Memory B cell (primary cell): ENCODE data around the gene SLC51B.
"Not testable (repeated sequence)": the region's sequence is repeated elsewhere in the genome, so short reads cannot be mapped to it uniquely, and the experiment has no call there.

Source experiments
- ATAC-seq: fragments of 150-1000 bp; cut with Tn5 transposase; 2 replicates; pipeline ENCODE4 v1.10.0; 2021; ENCODE audit warnings: low read depth, mild to moderate bottlenecking, moderate library complexity
- DNase-seq, 2 donors: peaks; one replicate each; pipeline ENCODE4 v3.0.0; 2022; ENCODE audit warnings: low spot score in 2 of 2
- H3K27ac Mint-ChIP-seq: one replicate; pipeline ENCODE4 v1.8.0; 2022; ENCODE audit warnings: mild to moderate bottlenecking, moderate library complexity, mixed read lengths
- H3K27me3 Mint-ChIP-seq: one replicate; pipeline ENCODE4 v1.8.0; 2022; ENCODE audit warnings: mixed read lengths
- H3K36me3 Mint-ChIP-seq: one replicate; pipeline ENCODE4 v1.8.0; 2022; ENCODE audit warnings: mild to moderate bottlenecking, mixed read lengths
- H3K4me1 Mint-ChIP-seq: one replicate; pipeline ENCODE4 v1.8.0; 2022; ENCODE audit warnings: mixed read lengths
- H3K4me3 Mint-ChIP-seq: one replicate; pipeline ENCODE4 v1.8.0; 2022; ENCODE audit warnings: mild to moderate bottlenecking, moderate library complexity, mixed read lengths
- H3K9me3 Mint-ChIP-seq: one replicate; pipeline ENCODE4 v1.8.0; 2022; ENCODE audit warnings: mixed read lengths

The SLC51B gene

DNA sequence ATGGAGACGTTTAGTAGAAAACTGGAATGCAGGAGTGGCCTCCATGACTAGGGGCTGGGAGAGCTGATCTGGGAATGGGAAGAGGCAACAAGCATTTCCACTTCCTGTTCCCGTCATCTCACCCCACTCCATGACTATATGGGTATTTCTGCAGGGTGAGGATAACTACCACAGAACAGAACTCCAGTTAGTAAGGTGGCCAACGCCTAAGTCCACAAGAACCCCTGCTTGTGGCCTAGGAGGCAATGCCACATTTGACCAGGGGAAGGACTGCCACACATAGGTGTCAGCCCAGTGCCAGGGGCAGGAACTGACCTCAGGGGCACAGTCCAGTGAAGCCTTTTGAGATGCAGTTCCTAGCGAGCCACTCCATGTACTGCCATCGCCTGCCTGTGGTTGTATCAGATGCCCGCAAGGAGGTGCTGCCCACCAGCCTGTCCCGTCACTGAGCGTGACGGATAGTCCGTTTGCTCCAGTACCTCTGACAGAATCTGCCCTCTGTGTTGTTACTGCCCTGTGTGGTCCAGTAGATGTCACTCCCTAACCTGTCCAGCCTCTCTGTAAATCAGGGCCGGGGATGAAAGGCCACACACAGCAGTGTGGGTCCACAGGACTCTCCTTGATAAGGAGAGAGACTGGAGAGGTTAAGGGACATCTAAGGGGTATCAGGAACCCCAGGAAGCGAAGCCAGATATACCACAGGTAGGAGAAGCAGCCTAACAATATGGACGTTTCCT is 12.2 kb upstream of the SLC51B start:
- Mint-ChIP-seq H3K9me3 (no peaks in the 10 kb centered on the region), H3K27me3 (peaks cover 3% of the 10 kb centered on the region), H3K27ac (no peak overlapping the region), H3K36me3 (no peaks in the 10 kb centered on the region), H3K4me1 (peaks cover 14% of the 10 kb centered on the region), H3K4me3 (peak overlapping the region; percentile 52)
- DNase-seq (peak; percentile 35 to 45), ATAC-seq (peak; percentile 58)

DNA sequence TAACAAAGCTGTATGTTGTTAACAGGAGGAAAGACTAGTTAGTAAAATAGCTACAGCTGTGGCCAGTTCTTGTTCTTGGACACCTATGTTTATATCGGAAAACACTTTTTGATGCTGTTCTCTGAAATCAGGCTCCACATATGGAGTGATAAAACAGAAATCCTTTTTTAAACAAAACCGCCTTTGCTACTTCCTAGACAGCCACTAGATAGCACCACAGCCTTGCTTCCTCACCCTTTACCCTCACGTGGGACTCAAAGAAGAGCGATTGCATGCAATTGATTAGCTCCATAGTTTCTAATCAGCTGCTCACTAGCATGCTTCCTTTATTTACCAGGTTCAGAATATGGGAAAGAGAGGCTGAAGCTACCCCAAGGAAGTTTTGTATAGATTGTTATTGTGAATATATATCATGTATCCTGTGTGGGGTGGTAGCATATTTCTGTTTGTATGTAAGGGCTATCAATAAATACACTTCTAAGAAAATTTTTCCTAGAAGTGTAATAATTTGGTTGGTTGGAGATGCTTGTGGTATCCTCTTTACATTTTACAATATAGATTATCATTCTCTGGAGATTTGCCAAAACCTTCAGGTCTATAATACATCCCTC is 11.4 kb upstream of the SLC51B start:
- no peak overlapping the region for H3K27ac Mint-ChIP-seq
- H3K36me3 Mint-ChIP-seq, result no peaks in the 10 kb centered on the region
- ATAC-seq (peak; percentile 46), DNase-seq (peak in 1 of 2 donors; percentile 33)
- no peak overlapping the region for H3K4me3 Mint-ChIP-seq
- peaks cover 3% of the 10 kb centered on the region for H3K27me3 Mint-ChIP-seq
- H3K9me3 Mint-ChIP-seq, result no peaks in the 10 kb centered on the region
- H3K4me1 Mint-ChIP-seq, result peaks cover 9% of the 10 kb centered on the region

DNA sequence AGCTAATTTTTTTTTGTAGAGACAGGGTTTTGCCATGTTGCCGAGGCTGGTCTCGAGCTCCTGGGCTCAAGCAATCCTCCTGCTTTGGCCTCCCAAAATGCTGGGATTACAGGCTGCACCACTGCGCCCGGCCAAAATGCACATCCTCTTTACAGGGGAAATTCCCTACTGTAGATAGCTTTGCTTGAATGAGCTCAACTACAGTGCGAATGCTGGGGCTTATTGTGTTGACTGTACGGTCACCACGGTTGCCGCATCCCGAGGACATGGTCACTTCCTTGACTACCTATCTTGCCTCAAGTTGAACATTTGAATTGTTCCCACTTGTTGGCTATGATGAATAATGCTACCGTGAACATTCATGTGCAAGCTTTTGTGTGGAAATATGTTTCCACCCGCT is 10.5 kb upstream of the SLC51B start:
- no peak overlapping the region for H3K4me3 Mint-ChIP-seq
- no peaks in the 10 kb centered on the region for H3K9me3 Mint-ChIP-seq
- DNase-seq, result no peak
- H3K27ac Mint-ChIP-seq, result no peak overlapping the region
- ATAC-seq, result peak; percentile 24
- H3K36me3 Mint-ChIP-seq, result no peaks in the 10 kb centered on the region
- H3K27me3 Mint-ChIP-seq, result peaks cover 3% of the 10 kb centered on the region
- peaks cover 9% of the 10 kb centered on the region for H3K4me1 Mint-ChIP-seq

DNA sequence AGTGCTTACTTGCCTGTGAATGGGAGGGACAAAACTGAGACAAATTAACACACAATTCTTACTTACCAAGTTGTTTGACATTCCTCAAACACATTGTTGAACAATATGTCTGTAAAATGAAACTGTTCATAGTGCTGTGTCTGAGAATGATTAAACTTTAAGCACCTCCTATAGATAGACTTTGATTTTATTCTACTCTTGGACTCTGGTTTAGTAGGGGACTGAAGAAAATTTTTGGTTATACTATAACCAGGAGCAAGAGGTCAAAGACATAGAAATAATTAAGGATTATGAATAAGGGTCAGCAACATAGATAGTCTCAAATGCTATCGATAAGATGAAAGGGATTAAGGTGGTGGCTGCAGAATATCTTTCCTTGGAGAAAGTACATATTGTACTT is 7.9 kb upstream of the SLC51B start:
- no peak for ATAC-seq
- no peaks in the 10 kb centered on the region for H3K9me3 Mint-ChIP-seq
- H3K36me3 Mint-ChIP-seq, result no peaks in the 10 kb centered on the region
- H3K4me3 Mint-ChIP-seq, result no peak overlapping the region
- H3K27me3 Mint-ChIP-seq, result peaks cover 5% of the 10 kb centered on the region
- no peak overlapping the region for H3K27ac Mint-ChIP-seq
- peaks cover 9% of the 10 kb centered on the region for H3K4me1 Mint-ChIP-seq
- DNase-seq, result no peak

DNA sequence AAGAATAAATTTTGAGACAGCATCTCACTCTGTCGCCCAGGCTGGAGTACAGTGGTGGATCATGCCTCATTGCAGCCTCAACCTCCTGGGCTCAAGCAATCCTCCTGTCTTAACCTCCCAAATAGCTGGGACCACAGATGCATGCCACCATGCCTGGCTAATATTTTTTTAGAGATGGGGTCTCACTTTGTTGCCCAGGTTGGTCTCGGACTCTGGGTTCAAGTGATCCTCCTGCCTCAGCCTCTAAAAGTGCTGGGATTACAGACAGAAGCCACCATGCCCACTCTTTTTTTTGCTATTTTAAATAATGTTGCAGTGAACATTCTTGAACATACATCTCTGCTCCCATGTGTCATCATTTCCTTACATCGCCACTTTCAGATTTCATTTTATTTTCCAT is 6.8 kb upstream of the SLC51B start:
- ATAC-seq, result no peak
- Mint-ChIP-seq H3K36me3 (no peaks in the 10 kb centered on the region), H3K27me3 (peaks cover 4% of the 10 kb centered on the region), H3K4me3 (no peak overlapping the region), H3K9me3 (no peaks in the 10 kb centered on the region), H3K27ac (no peak overlapping the region), H3K4me1 (peaks cover 3% of the 10 kb centered on the region)
- no peak for DNase-seq

DNA sequence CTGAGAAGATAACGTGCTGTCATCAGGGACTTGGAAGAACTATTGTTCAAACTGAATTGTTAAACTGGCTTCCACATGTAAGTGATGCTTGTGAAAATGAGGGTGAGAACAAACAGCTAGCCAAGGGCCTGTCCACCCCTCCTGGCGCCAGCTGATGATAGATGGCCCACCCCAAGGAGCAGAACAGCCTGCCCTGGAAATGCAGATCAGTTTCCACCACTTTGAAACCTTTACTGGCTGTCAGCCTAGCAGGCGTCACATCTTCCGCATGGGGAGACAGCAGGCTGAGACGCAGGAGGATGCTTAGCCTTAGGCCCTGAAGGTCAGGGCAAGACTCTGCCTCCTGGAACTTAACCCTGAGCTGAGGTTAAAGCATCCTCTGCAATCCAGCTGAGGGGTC is 6.4 kb upstream of the SLC51B start:
- ATAC-seq, result no peak
- no peak overlapping the region for H3K27ac Mint-ChIP-seq
- DNase-seq, result no peak
- H3K27me3 Mint-ChIP-seq, result peaks cover 4% of the 10 kb centered on the region
- H3K4me1 Mint-ChIP-seq, result peaks cover under 1% of the 10 kb centered on the region
- no peaks in the 10 kb centered on the region for H3K36me3 Mint-ChIP-seq
- no peak overlapping the region for H3K4me3 Mint-ChIP-seq
- H3K9me3 Mint-ChIP-seq, result no peaks in the 10 kb centered on the region

DNA sequence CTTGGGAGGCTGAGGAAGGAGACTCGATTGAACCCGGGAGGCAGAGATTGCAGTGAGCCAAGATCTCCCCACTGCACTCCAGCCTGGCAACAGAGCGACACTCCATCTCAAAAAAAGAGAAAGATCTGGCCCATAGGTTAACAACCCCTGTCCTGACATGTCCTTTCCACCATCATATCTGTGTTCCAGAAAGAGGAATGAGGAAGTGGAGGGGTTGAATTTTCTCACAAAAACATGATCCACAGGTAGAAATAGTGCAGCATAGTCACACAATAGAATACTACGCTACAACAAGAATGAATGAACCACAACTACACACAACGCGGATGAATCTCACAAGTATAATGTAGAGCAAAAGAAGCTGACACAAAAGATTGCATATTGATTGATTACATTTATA is 4.7 kb upstream of the SLC51B start:
- Mint-ChIP-seq H3K27ac (no peak overlapping the region), H3K9me3 (no peaks in the 10 kb centered on the region), H3K4me3 (no peak overlapping the region), H3K27me3 (peaks cover 4% of the 10 kb centered on the region), H3K4me1 (no peaks in the 10 kb centered on the region), H3K36me3 (no peaks in the 10 kb centered on the region)
- no peak for ATAC-seq
- DNase-seq, result no peak

DNA sequence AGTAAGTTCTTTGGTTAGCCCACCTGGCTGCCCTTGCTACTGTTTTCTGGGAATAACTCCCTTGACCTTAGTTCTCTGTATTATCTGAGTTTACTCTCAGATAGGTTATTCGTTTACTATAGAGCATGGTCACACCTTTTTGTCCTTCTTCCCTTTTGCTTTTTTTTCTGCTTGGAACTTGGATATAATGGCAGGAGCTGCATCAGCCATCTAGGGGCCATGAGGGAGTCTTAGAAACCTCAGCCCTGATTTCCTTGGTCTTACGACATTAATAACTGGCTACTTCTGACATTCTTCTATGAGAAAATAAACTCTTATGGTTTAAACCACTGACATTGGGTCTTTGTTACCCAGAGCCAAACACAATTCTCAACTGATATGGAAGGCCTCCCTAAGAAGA is 3.4 kb upstream of the SLC51B start:
- no peaks in the 10 kb centered on the region for H3K36me3 Mint-ChIP-seq
- H3K4me3 Mint-ChIP-seq, result no peak overlapping the region
- H3K27ac Mint-ChIP-seq, result no peak overlapping the region
- H3K27me3 Mint-ChIP-seq, result peaks cover 4% of the 10 kb centered on the region
- ATAC-seq (no peak), DNase-seq (no peak)
- no peaks in the 10 kb centered on the region for H3K4me1 Mint-ChIP-seq
- no peaks in the 10 kb centered on the region for H3K9me3 Mint-ChIP-seq

DNA sequence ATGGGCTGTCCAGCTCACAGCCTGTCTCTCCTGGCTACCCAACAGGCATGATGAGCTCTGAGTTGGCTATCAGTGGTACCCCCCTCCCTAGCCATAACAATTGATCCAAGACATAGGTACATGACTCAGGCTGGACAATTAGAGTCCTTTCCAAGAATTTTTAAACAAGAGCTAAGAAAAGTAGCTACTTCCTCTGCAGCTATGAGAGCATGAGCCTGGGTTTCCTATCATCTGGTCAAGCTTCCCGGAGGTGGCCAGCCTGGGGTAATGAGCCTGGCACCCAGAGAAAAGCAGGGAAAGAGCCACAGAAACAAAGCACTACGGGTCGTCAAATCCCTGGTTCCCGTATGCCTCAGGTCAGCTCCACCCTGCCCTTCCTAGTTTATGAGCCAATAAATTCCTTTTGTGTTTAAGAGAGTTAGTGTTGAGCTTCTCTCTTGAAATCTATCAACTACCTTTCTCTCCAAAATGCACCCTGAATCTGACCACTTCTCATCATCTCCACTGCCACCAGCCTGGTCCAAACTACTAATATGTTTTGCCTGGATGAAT is 2.3 kb upstream of the SLC51B start:
- Mint-ChIP-seq H3K9me3 (no peaks in the 10 kb centered on the region), H3K36me3 (no peaks in the 10 kb centered on the region), H3K27me3 (peaks cover 4% of the 10 kb centered on the region), H3K4me3 (no peak overlapping the region), H3K27ac (no peak overlapping the region), H3K4me1 (no peaks in the 10 kb centered on the region)
- DNase-seq (no peak), ATAC-seq (no peak)

DNA sequence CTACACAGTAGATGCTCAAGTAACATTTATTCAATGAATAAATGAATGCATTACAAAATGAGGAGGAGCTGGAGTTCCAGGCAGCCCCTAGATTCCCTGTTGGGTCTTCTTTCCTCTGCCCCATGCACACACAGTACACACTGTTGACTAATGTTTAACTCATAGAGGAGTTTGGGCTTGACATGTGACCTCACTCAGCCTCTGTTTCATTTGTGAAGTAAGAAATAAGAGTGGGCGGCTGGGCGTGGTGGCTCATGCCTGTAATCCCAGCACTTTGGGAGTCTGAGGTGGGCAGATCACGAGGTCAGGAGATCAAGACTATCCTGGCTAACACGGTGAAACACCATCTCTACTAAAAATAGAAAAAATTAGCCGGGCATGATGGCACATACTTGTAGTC is 969 bp upstream of the SLC51B start:
- H3K4me1 Mint-ChIP-seq, H3K27ac Mint-ChIP-seq, ATAC-seq, H3K9me3 Mint-ChIP-seq, H3K4me3 Mint-ChIP-seq, DNase-seq, H3K36me3 Mint-ChIP-seq, H3K27me3 Mint-ChIP-seq: not testable (repeated sequence)

DNA sequence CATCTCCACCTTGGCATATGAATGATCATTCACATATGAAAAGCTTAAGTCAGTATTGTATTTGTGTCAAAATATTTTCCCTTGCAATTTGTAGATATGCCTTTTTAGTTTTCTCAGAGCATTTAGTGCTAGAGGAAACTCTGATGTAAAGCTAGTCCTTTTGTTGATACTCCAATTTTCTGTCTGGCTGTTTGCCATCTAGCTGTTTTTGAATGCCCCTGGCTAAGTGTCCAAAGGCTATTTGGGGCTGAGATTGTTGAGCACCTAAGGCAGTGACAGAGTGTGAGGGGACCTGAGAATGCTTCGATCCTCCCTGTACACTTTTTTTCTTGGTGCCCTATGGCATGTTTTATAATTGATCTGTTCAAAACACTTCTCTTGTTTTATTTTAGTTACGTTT is 3.1 kb downstream of the SLC51B start:
- Mint-ChIP-seq H3K9me3 (no peaks in the 10 kb centered on the region), H3K27ac (no peak overlapping the region), H3K4me3 (no peak overlapping the region), H3K4me1 (peaks cover 13% of the 10 kb centered on the region), H3K36me3 (no peaks in the 10 kb centered on the region), H3K27me3 (peaks cover 1% of the 10 kb centered on the region)
- DNase-seq (no peak), ATAC-seq (no peak)

DNA sequence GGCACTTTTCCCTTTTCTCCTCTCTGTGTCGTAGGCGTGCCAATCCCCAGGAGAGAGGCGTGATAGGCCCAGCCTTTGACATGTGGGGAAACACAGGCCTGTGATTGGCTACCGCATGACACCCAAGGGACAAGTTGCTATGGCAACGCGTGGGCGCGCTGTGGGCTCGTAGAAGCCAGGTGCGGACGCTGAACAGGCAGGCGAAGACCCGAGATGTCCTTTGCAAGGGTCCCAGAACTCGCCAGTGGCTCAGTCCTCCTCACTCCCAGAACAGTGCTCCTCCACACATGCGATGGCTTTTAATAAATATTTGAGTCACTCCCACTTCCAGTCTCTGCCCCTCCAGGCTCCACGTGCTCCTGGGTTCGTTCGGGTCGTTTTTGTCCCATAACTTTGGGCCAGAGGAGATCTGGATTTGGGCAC is 4.2 kb downstream of the SLC51B start:
- DNase-seq (peak; percentile 85 to 89), ATAC-seq (peak; percentile 99)
- Mint-ChIP-seq H3K9me3 (no peaks in the 10 kb centered on the region), H3K4me1 (peaks cover 13% of the 10 kb centered on the region), H3K27ac (peak overlapping the region; percentile 48), H3K27me3 (peaks cover 1% of the 10 kb centered on the region), H3K36me3 (no peaks in the 10 kb centered on the region), H3K4me3 (peak overlapping the region; percentile 79)

DNA sequence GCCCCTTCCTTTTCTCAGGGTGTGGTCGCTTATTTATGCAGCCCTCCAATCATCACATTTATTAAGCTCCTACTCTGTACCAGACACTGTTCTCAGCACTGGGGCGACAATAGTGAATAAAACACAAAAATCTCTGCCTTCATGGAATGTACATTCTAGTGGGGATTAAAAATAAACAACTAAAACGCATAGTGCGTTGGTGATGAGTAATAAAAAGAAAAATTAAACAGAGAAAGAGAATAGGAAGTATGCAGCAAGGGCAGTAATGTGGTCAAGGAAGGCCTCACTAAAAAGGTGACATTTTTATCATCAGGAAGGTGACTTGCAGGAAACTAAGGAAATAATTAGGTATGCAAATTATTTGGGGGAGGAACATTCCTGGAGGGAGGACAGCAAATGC is 5.1 kb downstream of the SLC51B start:
- peak overlapping the region; percentile 48 for H3K27ac Mint-ChIP-seq
- no peaks in the 10 kb centered on the region for H3K9me3 Mint-ChIP-seq
- H3K36me3 Mint-ChIP-seq, result no peaks in the 10 kb centered on the region
- no peak for ATAC-seq
- H3K4me1 Mint-ChIP-seq, result peaks cover 13% of the 10 kb centered on the region
- H3K4me3 Mint-ChIP-seq, result peak overlapping the region; percentile 79
- DNase-seq, result no peak
- H3K27me3 Mint-ChIP-seq, result peaks cover 1% of the 10 kb centered on the region

DNA sequence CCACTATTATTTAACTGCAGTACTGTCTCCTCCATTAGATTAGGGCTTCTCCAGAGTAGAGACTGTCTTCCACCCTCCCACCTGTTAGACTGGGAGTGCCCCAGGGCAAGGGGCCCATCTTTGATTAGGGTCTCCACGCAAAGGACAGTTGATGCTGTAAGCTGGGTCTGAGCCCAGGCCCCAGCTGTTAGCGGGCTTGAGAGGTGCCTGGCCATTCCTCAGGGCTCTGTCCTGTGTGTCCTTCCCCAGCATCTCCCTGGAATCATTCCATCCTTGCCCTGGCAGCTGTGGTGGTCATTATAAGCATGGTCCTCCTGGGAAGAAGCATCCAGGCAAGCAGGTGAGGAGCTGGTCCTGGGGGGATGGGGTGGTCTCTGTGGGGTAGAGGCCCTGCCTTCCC is 6.1 kb downstream of the SLC51B start:
- no peak overlapping the region for H3K27ac Mint-ChIP-seq
- peaks cover 4% of the 10 kb centered on the region for H3K27me3 Mint-ChIP-seq
- no peaks in the 10 kb centered on the region for H3K36me3 Mint-ChIP-seq
- no peaks in the 10 kb centered on the region for H3K9me3 Mint-ChIP-seq
- ATAC-seq (no peak), DNase-seq (no peak)
- no peak overlapping the region for H3K4me3 Mint-ChIP-seq
- peaks cover 13% of the 10 kb centered on the region for H3K4me1 Mint-ChIP-seq

DNA sequence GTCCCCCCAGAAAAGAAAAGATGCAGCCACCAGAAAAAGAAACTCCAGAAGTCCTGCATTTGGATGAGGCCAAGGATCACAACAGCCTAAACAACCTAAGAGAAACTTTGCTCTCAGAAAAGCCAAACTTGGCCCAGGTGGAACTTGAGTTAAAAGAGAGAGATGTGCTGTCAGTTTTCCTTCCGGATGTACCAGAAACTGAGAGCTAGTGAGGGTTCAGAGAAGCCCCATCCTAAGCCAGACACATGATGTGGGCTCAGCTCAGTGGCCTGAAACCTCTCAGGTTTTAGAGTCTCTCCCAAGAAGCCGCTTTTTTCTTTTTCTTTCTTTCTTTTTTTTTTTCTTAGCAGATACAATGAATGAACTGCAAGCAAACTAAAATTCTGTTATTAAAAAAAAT is 7.8 kb downstream of the SLC51B start:
- peaks cover 13% of the 10 kb centered on the region for H3K4me1 Mint-ChIP-seq
- no peaks in the 10 kb centered on the region for H3K36me3 Mint-ChIP-seq
- peaks cover 2% of the 10 kb centered on the region for H3K27me3 Mint-ChIP-seq
- H3K9me3 Mint-ChIP-seq, result no peaks in the 10 kb centered on the region
- H3K4me3 Mint-ChIP-seq, result no peak overlapping the region
- no peak overlapping the region for H3K27ac Mint-ChIP-seq
- ATAC-seq (no peak), DNase-seq (no peak)
